Astrocyte (in vitro differentiated cells and primary cell): ENCODE results near the gene KDM2B. TPM values are rescaled to one million over a fixed set of nuclear protein-coding genes. Genes with fewer than 3 reads are reported as not detected.

Source experiments
- DNase-seq: peaks from one replicate; pipeline ENCODE4 v3.0.0-alpha.2; 2010; ENCODE audit warnings: low read depth
- FAIRE-seq: peaks from 2 replicates; lab custom pipeline; 2011; peaks lifted over from hg19 to GRCh38; lab: Jason Lieb, UNC
- H2AFZ ChIP-seq: 2 replicates; pipeline ENCODE4 v1.6.0; 2012; ENCODE audit warnings: low read depth, low read length, inconsistent platforms
- H3K27ac ChIP-seq: 2 replicates; pipeline ENCODE4 v1.5.1; 2011; ENCODE audit warnings: low read depth, low read length, inconsistent platforms
- H3K27me3 ChIP-seq: 2 replicates; pipeline ENCODE4 v1.6.0; 2011; ENCODE audit warnings: low read length, inconsistent platforms; ENCODE audit not compliant: insufficient read depth
- H3K36me3 ChIP-seq: 2 replicates; pipeline ENCODE4 v1.5.1; 2011; ENCODE audit warnings: low read length, inconsistent platforms; ENCODE audit not compliant: insufficient read depth
- H3K4me1 ChIP-seq: 2 replicates; pipeline ENCODE4 v1.5.1; 2011; ENCODE audit warnings: low read length, inconsistent platforms; ENCODE audit not compliant: insufficient read depth
- H3K4me2 ChIP-seq: 2 replicates; pipeline ENCODE4 v1.6.0; 2012; ENCODE audit warnings: low read length, inconsistent platforms
- H3K4me3 ChIP-seq: 2 replicates; pipeline ENCODE4 v1.5.1; 2011; ENCODE audit warnings: low read depth, mild to moderate bottlenecking, low read length, inconsistent platforms; ENCODE audit not compliant: insufficient read depth
- H3K79me2 ChIP-seq: 2 replicates; pipeline ENCODE4 v1.6.0; 2012; ENCODE audit warnings: mild to moderate bottlenecking, low read length, inconsistent platforms; ENCODE audit not compliant: insufficient read depth
- H3K9ac ChIP-seq: 2 replicates; pipeline ENCODE4 v1.6.0; 2012; ENCODE audit warnings: mild to moderate bottlenecking, low read length, inconsistent platforms
- H3K9me3 ChIP-seq: 2 replicates; pipeline ENCODE4 v1.5.1; 2012; ENCODE audit warnings: low read depth, mild to moderate bottlenecking, low read length, inconsistent platforms; ENCODE audit not compliant: insufficient read depth
- H4K20me1 ChIP-seq: 2 replicates; pipeline ENCODE4 v1.6.0; 2012; ENCODE audit warnings: low read length, inconsistent platforms; ENCODE audit not compliant: insufficient read depth
- H3K27ac Mint-ChIP-seq: one replicate; pipeline ENCODE4 v1.8.0; 2021; ENCODE audit warnings: mild to moderate bottlenecking, mixed read lengths; ENCODE audit not compliant: unreplicated experiment
- H3K27me3 Mint-ChIP-seq: one replicate; pipeline ENCODE4 v1.8.0; 2021; ENCODE audit warnings: low read depth, mixed read lengths; ENCODE audit not compliant: unreplicated experiment
- H3K36me3 Mint-ChIP-seq: one replicate; pipeline ENCODE4 v1.8.0; 2021; ENCODE audit warnings: low read depth, mixed read lengths; ENCODE audit not compliant: unreplicated experiment
- H3K4me1 Mint-ChIP-seq: one replicate; pipeline ENCODE4 v1.8.0; 2021; ENCODE audit warnings: low read depth, mixed read lengths; ENCODE audit not compliant: unreplicated experiment
- H3K4me3 Mint-ChIP-seq: one replicate; pipeline ENCODE4 v1.8.0; 2021; ENCODE audit warnings: mild to moderate bottlenecking, moderate library complexity, mixed read lengths; ENCODE audit not compliant: unreplicated experiment
- H3K9me3 Mint-ChIP-seq: one replicate; pipeline ENCODE4 v1.8.0; 2021; ENCODE audit warnings: mild to moderate bottlenecking, mixed read lengths; ENCODE audit not compliant: unreplicated experiment
- EZH2 ChIP-seq: IDR thresholded peaks from 2 replicates; pipeline ENCODE4 v1.6.1; 2012; ENCODE audit warnings: mild to moderate bottlenecking, low read length, inconsistent platforms; ENCODE audit not compliant: insufficient read depth
- total RNA-seq: library from RNA; stranded (reverse); gene quantifications from 2 replicates; pipeline ENCODE4 v1.2.1, GENCODE V29; 2021
- TF ChIP-seq, protein P1 (sequence below): IDR thresholded peaks from 2 replicates; pipeline ENCODE4 v1.5.1; 2011; ENCODE audit warnings: low read depth, mild to moderate bottlenecking, inconsistent platforms, low read length, moderate library complexity; ENCODE audit not compliant: insufficient read depth

The KDM2B gene
- total RNA-seq, 1 donor from 2014 or later, result 23.4 TPM

DNA sequence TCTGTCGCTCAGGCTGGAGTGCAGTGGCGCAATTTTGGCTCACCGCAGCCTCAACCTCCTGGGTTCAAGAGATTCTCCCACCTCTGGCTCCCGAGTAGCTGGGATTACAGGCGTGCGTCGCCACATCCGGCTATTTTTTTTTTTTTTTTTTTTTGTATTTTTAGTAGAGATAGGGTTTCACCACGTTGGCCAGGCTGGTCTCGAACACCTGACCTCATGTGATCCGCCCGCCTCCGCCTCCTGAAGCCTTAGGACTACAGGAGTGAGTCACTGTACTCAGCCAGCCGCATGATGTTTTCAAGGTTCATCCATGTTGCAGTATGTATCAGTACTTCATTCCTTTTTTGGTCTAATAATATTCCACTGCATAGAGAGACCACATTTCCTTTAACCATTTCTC, 183.3 kb downstream of the KDM2B start:
- no peak for TF ChIP-seq EZH2
- TF ChIP-seq, protein P1, sequence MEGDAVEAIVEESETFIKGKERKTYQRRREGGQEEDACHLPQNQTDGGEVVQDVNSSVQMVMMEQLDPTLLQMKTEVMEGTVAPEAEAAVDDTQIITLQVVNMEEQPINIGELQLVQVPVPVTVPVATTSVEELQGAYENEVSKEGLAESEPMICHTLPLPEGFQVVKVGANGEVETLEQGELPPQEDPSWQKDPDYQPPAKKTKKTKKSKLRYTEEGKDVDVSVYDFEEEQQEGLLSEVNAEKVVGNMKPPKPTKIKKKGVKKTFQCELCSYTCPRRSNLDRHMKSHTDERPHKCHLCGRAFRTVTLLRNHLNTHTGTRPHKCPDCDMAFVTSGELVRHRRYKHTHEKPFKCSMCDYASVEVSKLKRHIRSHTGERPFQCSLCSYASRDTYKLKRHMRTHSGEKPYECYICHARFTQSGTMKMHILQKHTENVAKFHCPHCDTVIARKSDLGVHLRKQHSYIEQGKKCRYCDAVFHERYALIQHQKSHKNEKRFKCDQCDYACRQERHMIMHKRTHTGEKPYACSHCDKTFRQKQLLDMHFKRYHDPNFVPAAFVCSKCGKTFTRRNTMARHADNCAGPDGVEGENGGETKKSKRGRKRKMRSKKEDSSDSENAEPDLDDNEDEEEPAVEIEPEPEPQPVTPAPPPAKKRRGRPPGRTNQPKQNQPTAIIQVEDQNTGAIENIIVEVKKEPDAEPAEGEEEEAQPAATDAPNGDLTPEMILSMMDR, result no peak
- Histone ChIP-seq H3K36me3 (no peaks in the 10 kb centered on the region), H3K4me2 (no peak overlapping the region), H3K27me3 (no peaks in the 10 kb centered on the region), H3K4me1 (peaks cover 9% of the 10 kb centered on the region), H3K79me2 (peaks cover 26% of the 10 kb centered on the region), H3K9ac (no peak overlapping the region), H4K20me1 (peaks cover 12% of the 10 kb centered on the region), H3K9me3 (no peaks in the 10 kb centered on the region), H3K27ac (no peak overlapping the region), H2AFZ (no peak overlapping the region), H3K4me3 (no peak overlapping the region)
- Mint-ChIP-seq H3K36me3 (no peaks in the 10 kb centered on the region), H3K4me3 (no peak overlapping the region), H3K4me1 (peaks cover 11% of the 10 kb centered on the region), H3K27ac (no peak overlapping the region), H3K27me3 (no peaks in the 10 kb centered on the region), H3K9me3 (no peaks in the 10 kb centered on the region)
- FAIRE-seq (no peak), DNase-seq (no peak)

DNA sequence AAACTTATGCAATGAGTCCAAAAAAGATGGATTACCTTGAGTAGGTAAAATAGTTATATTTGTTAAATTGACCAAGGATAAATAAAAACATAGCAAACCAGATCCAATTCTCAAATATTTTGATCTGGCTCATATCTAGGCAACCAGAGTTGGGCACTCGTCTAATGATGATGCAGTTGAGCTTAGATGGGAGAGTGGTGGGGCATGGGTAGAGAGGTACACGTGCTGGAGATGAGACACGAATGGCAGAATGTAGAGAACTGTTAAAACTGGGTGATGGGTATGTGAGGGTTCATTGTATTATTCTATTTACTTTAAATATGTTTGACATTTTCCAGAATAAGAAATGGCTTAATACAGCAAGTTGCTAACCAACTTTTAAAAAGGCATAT, 188.5 kb downstream of the KDM2B start:
- FAIRE-seq (no peak), DNase-seq (no peak)
- H2AFZ ChIP-seq, result no peak overlapping the region
- no peak overlapping the region for H3K27ac ChIP-seq
- H3K4me3 ChIP-seq, result no peak overlapping the region
- no peaks in the 10 kb centered on the region for H4K20me1 ChIP-seq
- H3K4me1 Mint-ChIP-seq, result peaks cover 8% of the 10 kb centered on the region
- H3K27me3 ChIP-seq, result no peaks in the 10 kb centered on the region
- no peaks in the 10 kb centered on the region for H3K27me3 Mint-ChIP-seq
- peaks cover 2% of the 10 kb centered on the region for H3K36me3 Mint-ChIP-seq
- no peak overlapping the region for H3K4me2 ChIP-seq
- H3K4me1 ChIP-seq, result peaks cover 6% of the 10 kb centered on the region
- no peaks in the 10 kb centered on the region for H3K9me3 Mint-ChIP-seq
- no peak overlapping the region for H3K4me3 Mint-ChIP-seq
- no peak overlapping the region for H3K9ac ChIP-seq
- TF ChIP-seq, protein P1, result no peak
- TF ChIP-seq EZH2, result no peak
- H3K79me2 ChIP-seq, result no peaks in the 10 kb centered on the region
- H3K27ac Mint-ChIP-seq, result no peak overlapping the region
- no peaks in the 10 kb centered on the region for H3K9me3 ChIP-seq
- H3K36me3 ChIP-seq, result no peaks in the 10 kb centered on the region

DNA sequence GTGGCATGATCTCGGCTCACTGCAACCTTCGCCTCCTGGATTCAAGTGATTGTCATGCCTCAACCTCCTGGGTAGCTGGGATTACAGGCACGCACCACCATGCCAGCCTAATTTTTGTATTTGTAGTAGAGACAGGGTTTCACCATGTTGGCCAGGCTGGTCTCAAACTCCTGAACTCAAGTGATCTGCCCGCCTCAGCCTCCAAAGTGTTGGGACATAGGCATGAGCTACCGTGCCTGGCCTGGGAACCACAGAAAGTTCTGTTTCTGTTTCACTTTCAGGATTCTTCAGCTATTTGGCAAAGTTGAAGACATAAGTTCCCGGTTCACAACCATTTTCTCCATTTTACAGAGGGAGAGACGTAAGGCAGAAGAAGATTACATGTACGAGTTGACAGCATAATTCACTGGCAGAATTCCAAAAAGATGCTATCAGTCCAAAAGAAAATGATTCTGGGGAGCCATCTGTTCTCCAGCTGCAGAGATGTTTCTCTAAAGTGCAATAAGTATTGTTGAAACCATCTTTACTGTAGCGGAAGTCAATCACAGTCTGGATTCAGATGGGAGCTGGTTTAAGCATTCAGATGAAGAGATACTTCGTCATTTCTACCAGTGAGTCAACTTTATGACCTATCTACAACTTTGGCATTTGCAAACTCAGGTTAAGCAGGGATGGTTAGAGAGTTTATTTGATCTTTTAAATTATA, 189.1 kb downstream of the KDM2B start:
- no peaks in the 10 kb centered on the region for H3K79me2 ChIP-seq
- peak; percentile 2 for DNase-seq
- H3K36me3 Mint-ChIP-seq, result peaks cover 2% of the 10 kb centered on the region
- H3K9me3 Mint-ChIP-seq, result no peaks in the 10 kb centered on the region
- H3K4me3 Mint-ChIP-seq, result no peak overlapping the region
- H3K27ac ChIP-seq, result no peak overlapping the region
- no peak overlapping the region for H3K27ac Mint-ChIP-seq
- no peak overlapping the region for H3K4me3 ChIP-seq
- no peaks in the 10 kb centered on the region for H3K36me3 ChIP-seq
- no peak overlapping the region for H2AFZ ChIP-seq
- H3K9me3 ChIP-seq, result no peaks in the 10 kb centered on the region
- TF ChIP-seq EZH2, result no peak
- TF ChIP-seq, protein P1, result no peak
- no peaks in the 10 kb centered on the region for H4K20me1 ChIP-seq
- H3K9ac ChIP-seq, result no peak overlapping the region
- H3K27me3 Mint-ChIP-seq, result no peaks in the 10 kb centered on the region
- FAIRE-seq, result no peak
- H3K4me1 ChIP-seq, result peaks cover 6% of the 10 kb centered on the region
- no peak overlapping the region for H3K4me2 ChIP-seq
- H3K27me3 ChIP-seq, result no peaks in the 10 kb centered on the region
- peaks cover 8% of the 10 kb centered on the region for H3K4me1 Mint-ChIP-seq
